HG02571 (cell line): ENCODE results near the gene MON2.
"Not testable (repeated sequence)": the region's sequence is repeated elsewhere in the genome, so short reads cannot be mapped to it uniquely, and the experiment has no call there.

ENCODE experiments used
- ATAC-seq: cut with Tn5 transposase; IDR thresholded peaks from one replicate; pipeline ENCODE4 v1.9.1; 2021; ENCODE audit warnings: mild to moderate bottlenecking, moderate library complexity; ENCODE audit not compliant: unreplicated experiment

The MON2 gene

DNA sequence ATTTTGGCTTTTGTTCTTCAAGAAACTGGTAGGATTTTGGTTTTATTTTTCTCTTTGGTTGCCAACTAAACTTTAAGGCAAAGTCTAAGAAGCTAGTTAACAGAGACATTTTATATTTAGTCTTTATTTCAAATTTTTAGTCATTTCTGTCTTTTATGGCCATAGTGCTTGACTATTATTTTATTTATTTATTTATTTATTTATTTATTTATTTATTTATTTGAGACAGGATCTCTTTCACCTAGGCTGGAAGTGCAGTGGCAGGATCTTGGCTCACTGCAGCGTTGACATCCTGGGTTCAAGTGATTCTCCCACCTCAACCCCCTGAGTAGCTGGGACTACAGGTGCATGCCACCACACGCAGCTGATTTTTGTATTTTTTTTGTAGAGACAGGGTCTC is 3.1 kb downstream of the MON2 start:
- ATAC-seq, result no peak

DNA sequence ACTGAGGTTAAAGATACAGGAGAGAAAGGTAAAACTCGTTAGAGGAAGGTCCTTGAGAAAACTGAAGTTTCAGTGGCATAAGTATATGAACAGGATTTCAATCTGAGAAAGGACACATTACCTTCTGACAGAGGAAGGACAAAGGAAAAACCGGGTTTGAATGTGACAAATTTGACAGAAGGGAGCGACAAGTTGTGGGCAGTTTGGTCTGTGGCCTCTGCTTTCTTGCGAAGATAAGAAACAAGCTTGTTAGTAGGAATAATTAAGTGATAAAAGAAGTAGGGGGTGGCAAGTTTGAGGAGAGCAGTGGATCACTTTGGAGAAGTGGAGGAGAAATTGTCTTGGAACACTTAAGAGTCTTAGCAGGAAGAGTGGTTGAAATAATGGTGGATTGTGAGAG is 5.1 kb downstream of the MON2 start:
- ATAC-seq, result no peak

GRCh38 chr12:62472472-62472871 is 5.8 kb downstream of the MON2 start:
- ATAC-seq, result no peak

DNA sequence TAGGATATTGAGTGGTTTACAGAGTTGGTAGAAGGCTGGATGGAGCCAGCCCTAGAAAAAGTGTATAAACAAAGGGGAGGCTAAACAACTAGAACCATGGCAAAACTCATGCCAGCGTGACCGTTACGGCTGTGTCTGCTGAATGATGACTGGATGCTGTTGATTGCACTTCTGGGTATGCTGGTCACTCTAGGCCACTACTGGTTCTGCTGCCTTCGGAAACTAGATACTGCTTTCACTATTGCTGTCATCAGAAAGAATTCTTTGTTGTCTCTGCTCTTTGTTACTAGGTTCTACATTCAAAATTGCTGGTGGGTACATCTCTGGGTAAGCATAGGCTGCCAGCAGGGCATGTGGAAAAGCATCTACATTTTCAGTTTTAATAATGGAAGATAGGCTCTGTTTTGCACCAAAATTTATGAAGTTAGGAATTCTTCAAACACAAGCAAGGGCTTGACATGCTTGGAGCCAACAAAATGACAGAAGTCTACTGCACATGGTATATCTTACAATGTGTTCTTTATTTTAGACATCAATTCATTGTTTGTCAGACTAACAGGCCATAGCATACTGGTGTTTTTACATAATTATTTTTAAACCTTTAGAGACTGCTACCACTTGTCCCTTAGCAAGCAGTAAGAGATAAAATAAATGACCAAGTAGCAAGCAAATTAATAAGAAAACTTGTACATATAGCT is 15.4 kb downstream of the MON2 start:
- no peak for ATAC-seq

DNA sequence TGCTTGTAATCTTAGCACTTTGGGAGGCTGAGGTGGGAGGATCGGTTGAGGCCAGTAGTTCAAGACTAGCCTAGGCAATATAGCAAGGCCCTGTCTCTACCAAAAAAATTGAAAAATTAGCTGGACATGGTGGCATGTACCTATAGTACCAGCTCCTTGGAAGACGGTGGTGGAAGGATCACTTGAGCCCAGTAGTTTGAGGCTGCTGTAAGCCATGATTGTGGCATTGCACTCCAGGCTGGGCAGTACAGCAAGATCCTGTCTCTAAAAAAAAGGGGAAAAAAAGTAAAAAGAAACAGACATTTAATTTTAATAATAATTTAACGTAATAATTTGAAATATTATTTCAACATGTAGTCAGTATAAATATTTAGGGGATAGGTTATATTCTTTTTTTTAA is 16.1 kb downstream of the MON2 start:
- no peak for ATAC-seq

GRCh38 chr12:62484233-62484632 is 17.6 kb downstream of the MON2 start:
- ATAC-seq, result no peak

DNA sequence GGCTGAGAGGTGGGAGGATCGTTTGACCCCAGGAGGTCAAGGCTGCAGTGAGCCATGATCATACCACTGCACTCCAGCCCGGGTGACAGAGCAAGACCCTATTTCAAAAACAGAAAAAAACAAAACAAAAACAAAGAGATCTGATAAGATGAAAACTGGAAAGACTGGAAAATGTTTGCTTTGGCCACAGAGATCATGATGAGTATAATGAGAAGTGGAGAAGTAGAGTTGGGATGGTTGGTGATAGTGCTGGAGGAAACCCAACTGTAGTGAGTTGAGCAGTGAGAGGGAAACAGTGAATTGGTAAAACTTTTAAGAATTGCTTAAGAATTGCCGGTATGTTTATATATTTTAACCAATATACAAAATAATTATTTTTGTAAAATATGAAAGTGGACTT is 39.2 kb downstream of the MON2 start:
- no peak for ATAC-seq

DNA sequence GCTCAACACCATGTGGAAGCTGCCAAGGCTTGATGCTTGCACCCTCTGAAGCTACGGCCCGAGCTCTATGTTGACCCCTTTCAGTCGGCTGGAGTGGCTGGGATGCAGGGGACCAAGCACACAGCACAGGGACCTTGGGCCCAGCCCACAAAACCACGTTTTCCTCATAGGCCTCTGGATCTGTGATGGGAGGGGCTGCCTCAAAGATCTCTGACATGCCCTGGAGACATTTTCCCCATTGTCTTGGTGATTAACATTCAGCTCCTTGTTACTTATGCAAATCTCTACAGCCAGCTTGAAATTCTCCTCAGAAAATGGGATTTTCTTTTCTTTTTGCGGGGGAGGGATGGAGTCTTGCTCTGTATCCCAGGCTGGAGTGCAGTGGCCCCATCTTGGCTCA is 46.3 kb downstream of the MON2 start:
- no peak for ATAC-seq

DNA sequence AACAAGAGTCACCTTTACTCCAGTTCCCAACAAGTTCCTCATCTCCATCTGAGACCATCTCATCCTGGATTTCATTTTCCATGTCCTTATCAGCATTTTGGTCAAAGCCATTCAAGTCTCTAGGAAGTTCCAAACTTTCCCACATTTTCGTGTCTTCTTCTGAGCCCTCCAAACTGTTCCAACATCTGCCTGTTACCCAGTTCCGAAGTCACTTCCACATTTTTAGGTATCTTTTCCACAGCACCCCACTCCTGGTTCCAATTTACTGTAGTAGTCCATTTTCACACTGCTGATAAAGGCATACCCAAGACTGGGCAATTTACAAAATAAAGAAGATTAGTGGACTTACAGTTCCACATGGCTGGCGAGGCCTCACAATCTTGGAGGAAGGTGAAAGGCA is 47.5 kb downstream of the MON2 start:
- not testable (repeated sequence) for ATAC-seq

DNA sequence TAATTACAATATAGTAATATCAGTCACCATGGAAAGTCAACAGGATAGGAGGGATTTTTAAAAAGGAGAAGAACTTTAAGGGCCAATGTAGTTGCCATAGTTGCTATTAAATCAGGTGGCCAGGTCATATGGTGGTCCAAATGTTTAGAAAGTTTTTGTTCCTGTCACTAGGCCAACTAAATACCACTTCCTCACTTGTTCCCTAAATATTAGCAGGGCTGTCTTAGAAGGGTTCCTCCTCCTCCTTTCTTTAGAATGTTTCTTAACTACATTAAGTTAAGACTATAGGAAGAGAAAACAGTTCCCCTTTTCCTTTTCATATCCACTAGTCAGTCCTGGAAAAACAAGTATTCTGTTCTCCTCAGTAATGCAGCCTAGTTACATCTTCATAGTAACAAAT is 50.3 kb downstream of the MON2 start:
- ATAC-seq, result no peak

DNA sequence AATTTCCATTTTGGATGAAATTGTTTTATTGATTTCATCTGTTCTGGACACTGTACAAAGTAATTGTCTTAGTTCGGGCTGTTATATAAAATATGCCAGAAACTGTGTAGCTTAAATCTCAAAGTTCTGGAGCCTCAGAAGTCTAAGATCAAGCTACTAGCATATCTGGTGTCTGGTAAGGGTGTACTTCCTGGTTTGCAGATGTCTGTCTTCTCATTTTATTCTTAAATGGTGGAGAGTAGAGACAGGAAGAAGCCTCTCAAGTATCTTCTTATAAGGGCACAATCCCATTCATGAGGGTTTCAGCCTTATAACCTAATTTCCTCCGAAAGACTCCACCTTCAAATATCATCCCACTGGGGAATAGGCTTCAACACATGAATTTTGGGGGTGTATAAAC is 51.3 kb downstream of the MON2 start:
- ATAC-seq, result no peak

DNA sequence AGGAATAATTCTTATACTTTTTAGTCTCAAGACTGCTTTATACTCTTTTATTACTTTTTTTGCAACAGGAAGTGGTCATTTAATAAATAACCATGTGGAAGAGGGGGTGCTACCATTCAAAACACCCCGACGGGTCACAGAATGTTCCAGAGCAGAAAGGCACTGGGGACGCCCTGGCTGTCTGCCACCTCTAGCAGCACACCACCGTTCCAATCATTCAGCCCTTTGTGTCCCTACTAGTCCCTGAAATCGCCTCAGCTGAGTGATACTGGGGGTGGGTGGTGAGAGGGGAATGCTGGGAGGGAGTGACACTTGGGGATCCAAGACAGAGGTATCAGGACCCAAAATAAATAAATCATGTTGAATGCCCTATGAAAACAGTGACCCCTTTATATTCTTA is 52.4 kb downstream of the MON2 start:
- no peak for ATAC-seq

- no peak for ATAC-seq
Observed at GRCh38 chr12:62520361-62520760, 53.7 kb downstream of the MON2 start.

DNA sequence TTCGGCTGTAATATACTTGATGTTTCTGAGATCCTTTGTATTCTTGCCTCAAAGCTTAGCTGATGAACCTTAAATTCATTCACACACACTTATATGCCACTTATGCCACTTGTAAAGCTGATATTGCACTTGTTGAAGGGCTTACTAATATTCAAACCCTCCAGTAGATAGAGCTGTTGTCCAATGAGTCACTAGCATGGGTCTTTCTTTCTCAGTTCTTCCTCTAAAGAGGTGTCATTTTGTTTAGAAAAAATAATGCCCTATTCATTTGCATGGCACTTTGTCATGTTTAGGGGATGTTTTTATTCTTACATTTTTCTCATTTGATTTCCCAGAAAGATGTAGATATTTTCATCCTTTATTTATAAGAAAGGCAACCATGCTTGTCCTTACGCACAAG is 56.4 kb downstream of the MON2 start:
- ATAC-seq, result no peak

DNA sequence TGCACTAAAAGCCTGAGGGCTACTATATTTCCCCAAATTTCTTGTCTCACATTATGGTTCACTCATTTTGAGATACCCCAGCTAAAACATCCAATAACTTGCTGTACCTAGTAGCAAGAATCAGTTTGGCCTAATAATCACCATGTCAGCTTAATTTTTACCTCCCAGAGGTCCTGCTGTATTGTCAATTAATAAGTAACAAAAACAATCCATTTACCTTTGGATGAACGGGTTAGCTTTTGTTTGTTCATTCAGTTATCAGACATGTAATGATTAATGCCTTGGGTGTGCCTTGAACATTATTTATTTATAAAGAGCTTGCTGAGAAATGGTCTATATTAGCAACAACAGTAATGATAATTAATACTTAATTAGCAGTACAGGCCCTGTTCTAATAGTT is 57.0 kb downstream of the MON2 start:
- no peak for ATAC-seq

DNA sequence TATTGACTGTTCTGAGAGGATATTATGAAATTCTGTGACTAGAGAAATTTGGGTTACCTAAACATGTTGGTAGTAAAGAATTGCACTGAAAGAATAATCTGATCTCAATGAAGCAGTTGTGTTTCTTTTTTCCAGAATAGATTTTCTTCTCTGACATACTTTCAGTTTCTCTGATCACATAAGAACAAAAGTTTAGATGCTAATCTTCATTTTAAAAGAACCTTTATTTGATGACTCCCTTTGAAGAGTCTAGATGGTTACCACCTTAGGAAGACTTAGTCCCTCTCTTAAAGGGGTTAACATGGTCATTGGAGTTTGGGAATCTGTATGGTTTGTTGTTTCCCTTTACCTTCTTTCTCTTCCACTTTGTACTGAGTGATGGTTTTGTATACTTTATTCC is 58.6 kb downstream of the MON2 start:
- ATAC-seq, result no peak

GRCh38 chr12:62530596-62530995 is 64.0 kb downstream of the MON2 start:
- no peak for ATAC-seq

GRCh38 chr12:62532333-62532732 is 65.7 kb downstream of the MON2 start:
- no peak for ATAC-seq

- ATAC-seq, result no peak
Observed at GRCh38 chr12:62533087-62533754, 66.6 kb downstream of the MON2 start.

DNA sequence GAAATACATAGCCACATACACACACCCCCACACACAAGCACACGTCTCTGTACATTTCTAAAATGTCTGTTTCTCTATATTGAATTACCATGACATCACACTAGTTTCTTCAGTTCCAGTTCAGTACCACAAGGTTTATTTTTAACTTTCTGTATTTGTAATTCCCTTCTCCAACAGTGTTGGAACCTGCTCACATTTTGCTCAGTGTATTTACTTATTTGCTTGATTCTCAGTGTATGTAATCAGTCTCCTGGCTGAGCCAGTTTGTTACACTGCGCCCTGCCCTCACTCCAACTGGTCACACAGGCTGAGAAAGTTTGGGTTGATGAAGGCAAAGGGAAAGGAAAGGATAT is 67.1 kb downstream of the MON2 start:
- no peak for ATAC-seq

DNA sequence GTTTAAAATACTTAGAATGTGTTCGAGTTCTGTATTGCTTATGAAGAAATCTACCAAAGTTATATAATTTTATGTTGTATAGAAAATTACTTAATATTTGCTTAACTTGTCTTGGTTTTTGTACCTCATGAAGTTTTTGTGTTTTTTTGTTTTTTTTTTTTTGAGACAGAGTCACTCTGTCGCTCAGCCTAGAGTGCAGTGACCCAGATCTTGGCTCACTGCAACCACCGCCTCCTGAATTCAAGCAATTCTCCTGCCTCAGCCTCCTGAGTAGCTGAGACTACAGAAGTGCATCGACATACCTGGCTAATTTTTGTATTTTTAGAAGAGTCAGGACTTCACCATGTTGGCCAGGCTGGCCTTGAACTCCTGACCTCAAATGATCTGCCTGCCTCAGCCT is 69.9 kb downstream of the MON2 start:
- no peak for ATAC-seq

DNA sequence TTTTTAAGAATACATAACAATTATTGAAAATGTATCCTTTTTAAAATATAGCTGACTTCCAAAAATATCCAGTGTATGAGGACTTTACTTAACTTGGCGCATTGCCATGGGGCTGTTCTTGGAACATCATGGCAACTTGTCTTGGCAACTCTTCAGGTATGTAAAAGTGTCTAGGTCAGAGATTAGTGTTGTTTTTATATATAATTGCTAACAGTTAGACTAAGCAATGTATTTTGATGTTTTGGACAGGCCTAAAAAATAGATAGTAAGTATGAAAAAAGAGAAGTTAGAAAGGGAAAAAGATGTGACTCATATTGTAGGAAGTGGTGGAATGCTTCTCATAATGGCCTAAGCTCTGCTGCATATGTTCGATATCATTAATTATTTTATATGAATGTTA is 70.9 kb downstream of the MON2 start:
- ATAC-seq, result no peak

GRCh38 chr12:62540354-62540753 is 73.7 kb downstream of the MON2 start:
- ATAC-seq, result no peak
